HG02571 (cell line): ENCODE data around the gene LAGE3.

Source experiments
- ATAC-seq: cut with Tn5 transposase; IDR thresholded peaks from one replicate; pipeline ENCODE4 v1.9.1; 2021; ENCODE audit warnings: mild to moderate bottlenecking, moderate library complexity; ENCODE audit not compliant: unreplicated experiment

Gene LAGE3

GRCh38 chrX:154481195-154481594, 2.1 kb upstream of the LAGE3 start:
- ATAC-seq: no peak

- ATAC-seq: no peak
Measured at GRCh38 chrX:154477891-154478477, 1.1 kb downstream of the LAGE3 start.

- no peak for ATAC-seq
Measured at GRCh38 chrX:154476821-154477220, 2.3 kb downstream of the LAGE3 start.

GRCh38 chrX:154473683-154474082, 5.4 kb downstream of the LAGE3 start:
- ATAC-seq: no peak

GRCh38 chrX:154472685-154473632, 6.1 kb downstream of the LAGE3 start:
- ATAC-seq: no peak

GRCh38 chrX:154471839-154472684, 7.0 kb downstream of the LAGE3 start:
- no peak for ATAC-seq

GRCh38 chrX:154470914-154471568, 8.0 kb downstream of the LAGE3 start:
- ATAC-seq: no peak

GRCh38 chrX:154470434-154470833, 8.6 kb downstream of the LAGE3 start:
- no peak for ATAC-seq

GRCh38 chrX:154469880-154470279, 9.2 kb downstream of the LAGE3 start:
- ATAC-seq: no peak

- no peak for ATAC-seq
Measured at GRCh38 chrX:154469114-154469513, 10.0 kb downstream of the LAGE3 start.

GRCh38 chrX:154468217-154468616, 10.9 kb downstream of the LAGE3 start:
- no peak for ATAC-seq

- ATAC-seq: no peak
Measured at GRCh38 chrX:154467556-154467955, 11.5 kb downstream of the LAGE3 start.

GRCh38 chrX:154466907-154467306, 12.2 kb downstream of the LAGE3 start:
- no peak for ATAC-seq

- no peak for ATAC-seq
Measured at GRCh38 chrX:154466036-154466435, 13.0 kb downstream of the LAGE3 start.

GRCh38 chrX:154465601-154466000, 13.5 kb downstream of the LAGE3 start:
- ATAC-seq: no peak

- no peak for ATAC-seq
Measured at GRCh38 chrX:154464806-154465365, 14.2 kb downstream of the LAGE3 start.

- no peak for ATAC-seq
Measured at GRCh38 chrX:154463611-154464220, 15.4 kb downstream of the LAGE3 start.

GRCh38 chrX:154462396-154462795, 16.7 kb downstream of the LAGE3 start:
- no peak for ATAC-seq

GRCh38 chrX:154460326-154460725, 18.8 kb downstream of the LAGE3 start:
- ATAC-seq: no peak

GRCh38 chrX:154459832-154460231, 19.2 kb downstream of the LAGE3 start:
- ATAC-seq: no peak
